Testis (tissue), 5 donors: ENCODE measurements around the gene CNTD1. TPM values are rescaled to one million over a fixed set of nuclear protein-coding genes. Genes with fewer than 3 reads are reported as not detected.
A peak's percentile ranks its signal among the peaks of the same experiment; 100 is the strongest.

Experiments
- DNase-seq: peaks from one replicate; pipeline ENCODE4 v3.0.0-alpha.2; 2019
- H3K27ac ChIP-seq, 2 donors: fragments of 200-600 bp; sonication (generic); one replicate each; pipeline ENCODE4 v1.5.1; 2019
- H3K27me3 ChIP-seq: fragments of 200-600 bp; sonication (generic); one replicate; pipeline ENCODE4 v1.5.1; 2019
- H3K36me3 ChIP-seq: fragments of 200-600 bp; sonication (generic); one replicate; pipeline ENCODE4 v1.5.1; 2017; ENCODE audit warnings: low read depth; ENCODE audit errors: missing control alignments
- H3K4me1 ChIP-seq: fragments of 200-600 bp; sonication (generic); one replicate; pipeline ENCODE4 v1.5.1; 2019
- H3K4me3 ChIP-seq, 2 donors: fragments of 200-600 bp; sonication (generic); one replicate each; pipeline ENCODE4 v1.5.1; 2017 to 2019
- H3K9me3 ChIP-seq: fragments of 200-600 bp; sonication (generic); one replicate; pipeline ENCODE4 v1.5.1; 2017
- POLR2A ChIP-seq: fragments of 450-650 bp; IDR thresholded peaks from one replicate; pipeline ENCODE4 v1.6.1; 2017; ENCODE audit warnings: antibody characterized with exemption, mild to moderate bottlenecking, moderate library complexity
- WGBS, 2 donors: methylation state at CpG; one replicate each; pipeline ENCODE4 v1.1.5; 2018; 5-methylcytosine and 5-hydroxymethylcytosine counted together
- intact Hi-C: fragments of 100-400 bp; cut with DNase I; formaldehyde crosslinking; loops from one replicate; pipeline ENCODE4 v1.15.1; 2023; ENCODE audit warnings: low total_unique reads
- long read RNA-seq, 2 donors: transcript quantifications; one replicate each; lab custom pipeline, GENCODE V29; 2026
- polyA plus RNA-seq: library from polyadenylated mRNA; stranded (reverse); fragments of 350-450 nt; fragmentation: Illumina TruSeq; extraction: RNeasy Lipid Tissue Mini Kit (QIAGEN cat#74804); gene quantifications from one replicate; pipeline ENCODE4 v1.2.3, GENCODE V29; 2014; ENCODE audit warnings: low read depth, low replicate concordance; ENCODE audit not compliant: insufficient read depth
- total RNA-seq, 2 donors: library from RNA; depleted of rRNA; stranded (reverse); fragments of >200 nt; gene quantifications; one replicate each; pipeline ENCODE4 v1.2.3, GENCODE V29; 2016
- TF ChIP-seq, protein P1 (sequence below), 3 experiments: fragments of 450-650 bp in 2 of 3; fragments of 200-600 bp in 1 of 3; sonication (generic) in 1 of 3; IDR thresholded peaks; one replicate each; pipeline ENCODE4 v1.5.1; 2016 to 2019; ENCODE audit warnings: antibody characterized with exemption in 3 of 3, mild to moderate bottlenecking in 2 of 3, moderate library complexity in 1 of 3

Gene CNTD1, protein sequence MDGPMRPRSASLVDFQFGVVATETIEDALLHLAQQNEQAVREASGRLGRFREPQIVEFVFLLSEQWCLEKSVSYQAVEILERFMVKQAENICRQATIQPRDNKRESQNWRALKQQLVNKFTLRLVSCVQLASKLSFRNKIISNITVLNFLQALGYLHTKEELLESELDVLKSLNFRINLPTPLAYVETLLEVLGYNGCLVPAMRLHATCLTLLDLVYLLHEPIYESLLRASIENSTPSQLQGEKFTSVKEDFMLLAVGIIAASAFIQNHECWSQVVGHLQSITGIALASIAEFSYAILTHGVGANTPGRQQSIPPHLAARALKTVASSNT
- total RNA-seq = 10 to 100 TPM; 21.2 to 49.1 TPM
- 114 TPM for polyA plus RNA-seq
- long read RNA-seq, donor 1 = 0 reads
- long read RNA-seq, donor 2 = 0 reads

GRCh38 chr17:42798383-42799380, at the start of gene CNTD1, which contains the start of gene COA3:
Gene CNTD1, plus strand, starts transcription at chr17:42798861. Its CDS starts 207 bp downstream, at chr17:42799068.
Gene COA3, minus strand, starts transcription at chr17:42798704. Its CDS starts 23 bp downstream, at chr17:42798681.
- intact Hi-C loops = no loop called here
- H3K27ac ChIP-seq = peak within 1 kb of the TSS; percentile 19 to 74
- H3K9me3 ChIP-seq = no peaks in the 10 kb centered on the region
- TF ChIP-seq, protein P1, sequence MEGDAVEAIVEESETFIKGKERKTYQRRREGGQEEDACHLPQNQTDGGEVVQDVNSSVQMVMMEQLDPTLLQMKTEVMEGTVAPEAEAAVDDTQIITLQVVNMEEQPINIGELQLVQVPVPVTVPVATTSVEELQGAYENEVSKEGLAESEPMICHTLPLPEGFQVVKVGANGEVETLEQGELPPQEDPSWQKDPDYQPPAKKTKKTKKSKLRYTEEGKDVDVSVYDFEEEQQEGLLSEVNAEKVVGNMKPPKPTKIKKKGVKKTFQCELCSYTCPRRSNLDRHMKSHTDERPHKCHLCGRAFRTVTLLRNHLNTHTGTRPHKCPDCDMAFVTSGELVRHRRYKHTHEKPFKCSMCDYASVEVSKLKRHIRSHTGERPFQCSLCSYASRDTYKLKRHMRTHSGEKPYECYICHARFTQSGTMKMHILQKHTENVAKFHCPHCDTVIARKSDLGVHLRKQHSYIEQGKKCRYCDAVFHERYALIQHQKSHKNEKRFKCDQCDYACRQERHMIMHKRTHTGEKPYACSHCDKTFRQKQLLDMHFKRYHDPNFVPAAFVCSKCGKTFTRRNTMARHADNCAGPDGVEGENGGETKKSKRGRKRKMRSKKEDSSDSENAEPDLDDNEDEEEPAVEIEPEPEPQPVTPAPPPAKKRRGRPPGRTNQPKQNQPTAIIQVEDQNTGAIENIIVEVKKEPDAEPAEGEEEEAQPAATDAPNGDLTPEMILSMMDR (IDR thresholded peaks at IDR 0.05) = no peak
- no peak for TF ChIP-seq POLR2A
- DNase-seq = peak; percentile 92
- H3K36me3 ChIP-seq = no peaks in the 10 kb centered on the region
- H3K27me3 ChIP-seq = no peaks in the 10 kb centered on the region
- H3K4me3 ChIP-seq = peak within 1 kb of the TSS; percentile 81
- 3 to 21% methylated on average over 16 to 66 of the region's 66 CpGs for WGBS, 2 donors
- H3K4me1 ChIP-seq = peaks cover 29% of the 10 kb centered on the region

DNA sequence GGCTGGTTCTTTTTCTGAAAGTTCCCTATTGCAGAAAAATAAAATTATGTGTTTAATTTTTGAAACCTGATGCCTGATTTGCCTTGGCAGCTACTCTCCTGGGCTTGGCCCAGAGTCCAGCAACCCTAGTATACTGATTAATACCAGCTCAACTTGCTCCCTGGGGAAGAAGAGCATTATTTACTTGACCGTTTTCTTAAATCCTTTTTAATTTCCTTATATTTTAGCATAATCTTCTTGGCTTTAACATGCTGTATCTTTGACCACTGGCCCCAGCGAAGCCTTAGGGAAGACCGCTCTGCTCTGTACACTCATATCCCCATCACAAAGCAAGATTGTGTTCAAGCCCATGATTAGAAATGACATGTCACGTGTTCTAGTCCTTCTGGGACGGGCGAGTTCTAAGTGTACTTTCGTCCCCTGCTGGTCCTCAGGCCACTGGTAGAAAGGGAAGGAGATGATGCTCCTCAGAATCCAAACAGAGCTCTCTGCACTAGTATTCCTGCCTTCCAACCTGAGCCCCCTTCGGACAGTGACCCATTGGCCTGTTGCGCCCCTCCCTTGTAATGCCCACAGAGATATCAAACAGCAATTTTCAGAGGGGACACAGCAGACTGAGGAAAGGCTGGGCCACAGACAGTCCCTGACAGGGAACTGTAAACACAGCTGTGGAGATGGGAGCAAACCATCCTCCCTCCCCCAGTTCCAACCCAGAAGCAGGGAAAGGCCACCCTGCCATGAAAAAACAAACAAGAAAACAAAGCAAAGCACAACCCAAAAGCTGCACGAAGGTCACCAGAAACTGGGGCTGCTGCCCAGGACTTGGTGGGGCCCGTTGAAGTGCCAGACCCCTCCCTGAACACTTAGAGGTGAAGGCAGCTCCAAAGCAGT, 49.5 kb upstream of the CNTD1 start:
- Histone ChIP-seq H3K4me3 (no peak overlapping the region), H3K27ac (peak overlapping the region; percentile 52 to 71), H3K4me1 (peaks cover 16% of the 10 kb centered on the region), H3K36me3 (no peaks in the 10 kb centered on the region), H3K27me3 (no peaks in the 10 kb centered on the region), H3K9me3 (no peaks in the 10 kb centered on the region)
- intact Hi-C loops = no loop called here
- WGBS, 2 donors = 51 to 52% methylated on average over 11 of the region's 11 CpGs
- no peak for TF ChIP-seq POLR2A
- TF ChIP-seq, protein P1 (IDR thresholded peaks at IDR 0.05) = no peak
- no peak for DNase-seq

- no peaks in the 10 kb centered on the region for H3K9me3 ChIP-seq
- TF ChIP-seq, protein P1 (IDR thresholded peaks at IDR 0.05) = no peak
- TF ChIP-seq POLR2A = no peak
- H3K36me3 ChIP-seq = no peaks in the 10 kb centered on the region
- H3K4me3 ChIP-seq = no peak overlapping the region
- H3K27me3 ChIP-seq = no peaks in the 10 kb centered on the region
- intact Hi-C loops = no loop called here
- peaks cover 16% of the 10 kb centered on the region for H3K4me1 ChIP-seq
- peak overlapping the region in 1 of 2 donors; percentile 25 for H3K27ac ChIP-seq
- WGBS, 2 donors = 37 to 57% methylated on average over 3 of the region's 3 CpGs
- DNase-seq = no peak
Measured at GRCh38 chr17:42750739-42751344, 47.8 kb upstream of the CNTD1 start.

GRCh38 chr17:42751628-42752027, 47.0 kb upstream of the CNTD1 start:
- H3K4me1 ChIP-seq = peaks cover 16% of the 10 kb centered on the region
- intact Hi-C loops = no loop called here
- TF ChIP-seq, protein P1 (IDR thresholded peaks at IDR 0.05) = no peak
- no peak for TF ChIP-seq POLR2A
- no peaks in the 10 kb centered on the region for H3K36me3 ChIP-seq
- H3K4me3 ChIP-seq = no peak overlapping the region
- no peak overlapping the region for H3K27ac ChIP-seq
- no peaks in the 10 kb centered on the region for H3K27me3 ChIP-seq
- DNase-seq = no peak
- H3K9me3 ChIP-seq = no peaks in the 10 kb centered on the region
- WGBS, 2 donors = 84 to 88% methylated on average over 7 of the region's 7 CpGs
